SK-N-SH treated with all-trans-retinoic acid at 6 μM for 48 hours (cell line): Measurements from ENCODE around the gene GP1BA.

Source experiments
- ARNTL ChIP-seq: fragments of 450-650 bp; formaldehyde crosslinking; IDR thresholded peaks from 2 replicates; pipeline ENCODE4 v1.5.0; 2020; ENCODE audit warnings: low read depth, mild to moderate bottlenecking, moderate library complexity, borderline replicate concordance
- CSDC2 ChIP-seq: fragments of 250-450 bp; sonication (Bioruptor Pico); IDR thresholded peaks from 2 replicates; pipeline ENCODE4 v1.5.0; 2020; ENCODE audit warnings: mild to moderate bottlenecking, moderate library complexity
- ESRRG ChIP-seq: fragments of 250-450 bp; sonication (Bioruptor Pico); IDR thresholded peaks from 2 replicates; pipeline ENCODE4 v1.6.1; 2021; ENCODE audit warnings: mild to moderate bottlenecking
- GLIS3 ChIP-seq: fragments of 250-450 bp; sonication (Bioruptor Pico); IDR thresholded peaks from 2 replicates; pipeline ENCODE4 v1.5.0; 2020; ENCODE audit warnings: mild to moderate bottlenecking, moderate library complexity
- POU6F1 ChIP-seq: fragments of 250-450 bp; sonication (Bioruptor Pico); IDR thresholded peaks from 2 replicates; pipeline ENCODE4 v1.8.0; 2021; ENCODE audit warnings: low read depth, mild to moderate bottlenecking, moderate library complexity, borderline replicate concordance
- PPARA ChIP-seq: fragments of 250-450 bp; sonication (Bioruptor Pico); IDR thresholded peaks from 2 replicates; pipeline ENCODE4 v1.5.0; 2020; ENCODE audit warnings: mild to moderate bottlenecking, borderline replicate concordance
- RARB ChIP-seq: fragments of 250-450 bp; sonication (Bioruptor Pico); IDR thresholded peaks from 2 replicates; pipeline ENCODE4 v1.8.0; 2021; ENCODE audit warnings: mild to moderate bottlenecking, moderate library complexity
- TCF4 ChIP-seq: fragments of 250-450 bp; sonication (Bioruptor Pico); IDR thresholded peaks from 2 replicates; pipeline ENCODE4 v1.8.0; 2021; ENCODE audit warnings: mild to moderate bottlenecking, moderate library complexity, borderline replicate concordance
- ZC3H10 ChIP-seq: fragments of 250-450 bp; sonication (Bioruptor Pico); IDR thresholded peaks from 2 replicates; pipeline ENCODE4 v1.5.1; 2021; ENCODE audit warnings: mild to moderate bottlenecking, moderate library complexity
- ZNF565 ChIP-seq: fragments of 450-650 bp; formaldehyde crosslinking; conservative IDR thresholded peaks from 2 replicates; pipeline ENCODE4 v1.5.0; 2020; ENCODE audit warnings: low read depth, mild to moderate bottlenecking, moderate library complexity
- ZNF70 ChIP-seq: fragments of 450-650 bp; formaldehyde crosslinking; IDR thresholded peaks from 2 replicates; pipeline ENCODE4 v1.5.0; 2020; ENCODE audit warnings: mild to moderate bottlenecking, moderate library complexity
- ZNF8 ChIP-seq: fragments of 450-650 bp; formaldehyde crosslinking; IDR thresholded peaks from 2 replicates; pipeline ENCODE4 v1.5.0; 2020; ENCODE audit warnings: mild to moderate bottlenecking, moderate library complexity
- TF ChIP-seq, protein P1 (sequence below): fragments of 250-450 bp; sonication (Bioruptor Pico); IDR thresholded peaks from 2 replicates; pipeline ENCODE4 v1.8.0; 2020; ENCODE audit warnings: mild to moderate bottlenecking, moderate library complexity, borderline replicate concordance
- TF ChIP-seq, protein P2 (sequence below): fragments of 250-450 bp; sonication (Bioruptor Pico); IDR thresholded peaks from 2 replicates; pipeline ENCODE4 v1.5.1; 2020; ENCODE audit warnings: low read depth, mild to moderate bottlenecking, moderate library complexity

DNA sequence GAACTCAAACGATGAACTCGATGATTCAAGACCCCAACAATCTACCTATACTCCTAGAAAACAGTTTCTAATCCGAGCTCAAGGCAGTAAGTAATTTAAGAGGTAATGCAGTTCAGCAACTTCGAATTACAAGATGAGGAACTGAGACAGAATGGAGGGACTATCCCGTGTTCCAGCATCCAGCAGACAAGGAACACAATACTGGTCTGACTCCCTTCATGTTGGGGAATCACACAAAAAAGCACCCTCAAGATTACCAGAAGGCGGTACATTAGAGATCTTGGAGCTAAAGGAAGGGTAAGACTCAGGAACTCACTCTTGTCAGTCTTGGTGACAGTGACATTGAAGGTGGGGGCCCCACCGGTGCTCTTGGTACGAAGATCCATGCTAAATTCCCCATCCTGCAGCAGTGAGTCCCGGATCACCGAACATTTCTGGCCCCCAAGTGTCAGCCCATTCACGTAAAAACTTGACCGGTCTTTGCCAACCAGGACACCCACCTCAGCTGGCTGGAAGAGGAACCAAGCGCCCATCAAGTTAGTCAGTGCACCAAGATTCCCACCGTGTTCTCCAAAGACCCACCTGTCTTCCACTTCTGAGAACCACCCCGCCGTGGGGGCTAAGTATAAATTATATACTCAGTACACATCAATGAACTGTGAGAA lies 14.4 kb downstream of the GP1BA start:
- TF ChIP-seq, protein P1, sequence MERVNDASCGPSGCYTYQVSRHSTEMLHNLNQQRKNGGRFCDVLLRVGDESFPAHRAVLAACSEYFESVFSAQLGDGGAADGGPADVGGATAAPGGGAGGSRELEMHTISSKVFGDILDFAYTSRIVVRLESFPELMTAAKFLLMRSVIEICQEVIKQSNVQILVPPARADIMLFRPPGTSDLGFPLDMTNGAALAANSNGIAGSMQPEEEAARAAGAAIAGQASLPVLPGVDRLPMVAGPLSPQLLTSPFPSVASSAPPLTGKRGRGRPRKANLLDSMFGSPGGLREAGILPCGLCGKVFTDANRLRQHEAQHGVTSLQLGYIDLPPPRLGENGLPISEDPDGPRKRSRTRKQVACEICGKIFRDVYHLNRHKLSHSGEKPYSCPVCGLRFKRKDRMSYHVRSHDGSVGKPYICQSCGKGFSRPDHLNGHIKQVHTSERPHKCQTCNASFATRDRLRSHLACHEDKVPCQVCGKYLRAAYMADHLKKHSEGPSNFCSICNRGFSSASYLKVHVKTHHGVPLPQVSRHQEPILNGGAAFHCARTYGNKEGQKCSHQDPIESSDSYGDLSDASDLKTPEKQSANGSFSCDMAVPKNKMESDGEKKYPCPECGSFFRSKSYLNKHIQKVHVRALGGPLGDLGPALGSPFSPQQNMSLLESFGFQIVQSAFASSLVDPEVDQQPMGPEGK (CRISPR knock-in tag), result no peak
- TF ChIP-seq ARNTL (CRISPR knock-in tag) (no peak), ZC3H10 (CRISPR knock-in tag) (no peak), ZNF70 (CRISPR knock-in tag) (no peak), RARB (CRISPR knock-in tag) (no peak), PPARA (no peak), POU6F1 (CRISPR knock-in tag) (no peak), ZNF565 (no peak), TCF4 (no peak), CSDC2 (CRISPR knock-in tag) (no peak), ZNF8 (no peak), GLIS3 (no peak), ESRRG (CRISPR knock-in tag) (no peak)
- TF ChIP-seq, protein P2, sequence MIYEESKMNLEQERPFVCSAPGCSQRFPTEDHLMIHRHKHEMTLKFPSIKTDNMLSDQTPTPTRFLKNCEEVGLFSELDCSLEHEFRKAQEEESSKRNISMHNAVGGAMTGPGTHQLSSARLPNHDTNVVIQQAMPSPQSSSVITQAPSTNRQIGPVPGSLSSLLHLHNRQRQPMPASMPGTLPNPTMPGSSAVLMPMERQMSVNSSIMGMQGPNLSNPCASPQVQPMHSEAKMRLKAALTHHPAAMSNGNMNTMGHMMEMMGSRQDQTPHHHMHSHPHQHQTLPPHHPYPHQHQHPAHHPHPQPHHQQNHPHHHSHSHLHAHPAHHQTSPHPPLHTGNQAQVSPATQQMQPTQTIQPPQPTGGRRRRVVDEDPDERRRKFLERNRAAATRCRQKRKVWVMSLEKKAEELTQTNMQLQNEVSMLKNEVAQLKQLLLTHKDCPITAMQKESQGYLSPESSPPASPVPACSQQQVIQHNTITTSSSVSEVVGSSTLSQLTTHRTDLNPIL, result no peak
